HCT116 (cell line): Measurements from ENCODE around the gene ARHGEF12. TPM values are rescaled to one million over a fixed set of nuclear protein-coding genes. Genes with fewer than 3 reads are reported as not detected.

Experiments
- ATAC-seq: fragments of 200-7000 bp; cut with Tn5 transposase; 2 replicates; pipeline ENCODE4 v1.9.1; 2020; ENCODE audit warnings: mild to moderate bottlenecking, moderate library complexity
- BruUV-seq: library from RNA; stranded (reverse); fragments of 400-500 nt; replicated peaks from 2 replicates; lab custom pipeline; 2021; lab: Mats Ljungman, UMichigan
- CTCF ChIA-PET: fragments of 300-600 bp; sonication (Branson Sonifier 250); formaldehyde crosslinking; loops from one replicate; lab custom pipeline; 2021; ENCODE audit warnings: antibody characterized with exemption; lab: Charles Lee
- POLR2A ChIA-PET: fragments of 300-600, 350-600 bp; sonication (Branson Sonifier 250); formaldehyde crosslinking; loops from one replicate; lab custom pipeline; 2021; ENCODE audit warnings: antibody characterized with exemption; lab: Charles Lee
- RAD21 ChIA-PET, 2 experiments: fragments of 300-600 bp; sonication (Branson Sonifier 250); formaldehyde crosslinking; loops; one replicate each; lab custom pipeline; 2023; ENCODE audit warnings: low total read pairs in 2 of 2; ENCODE audit not compliant: uncharacterized antibody in 2 of 2, unreplicated experiment in 2 of 2, low non-redundant PET in 1 of 2; lab: Charles Lee
- DNase-seq: peaks from one replicate; pipeline ENCODE4 v3.0.0-alpha.2; 2010; ENCODE audit warnings: low read depth, low spot score
- H2AFZ ChIP-seq: fragments of 200-600 bp; shearing (Covaris generic), sonication (generic); 2 replicates; pipeline ENCODE4 v1.6.1; 2017; ENCODE audit warnings: low read depth, mixed run types, mixed read lengths, antibody characterized with exemption, low read length; ENCODE audit not compliant: poor library complexity, severe bottlenecking
- H3K27ac ChIP-seq: 2 replicates; pipeline ENCODE4 v1.5.1; 2012; ENCODE audit warnings: low read depth, low read length
- H3K27me3 ChIP-seq: fragments of 200-600 bp; sonication (generic); 2 replicates; pipeline ENCODE4 v1.6.1; 2016; ENCODE audit warnings: mixed run types, low read length, mixed read lengths; ENCODE audit not compliant: insufficient read depth
- H3K36me3 ChIP-seq, 2 experiments: fragments of 200-500 bp in 1 of 2; fragments of 200-600 bp in 1 of 2; sonication (Bioruptor generic) in 1 of 2; sonication (generic) in 1 of 2; 2 replicates each; pipeline versions ENCODE4 v1.5.1 to v1.6.1; 2014 to 2016; ENCODE audit warnings: low read length in 2 of 2, inconsistent platforms in 1 of 2, mixed read lengths in 1 of 2, mixed run types in 1 of 2; ENCODE audit not compliant: insufficient read depth in 2 of 2, control insufficient read depth in 1 of 2
- H3K4me1 ChIP-seq, 2 experiments: fragments of 200-600 bp in 1 of 2; sonication (generic) in 1 of 2; 2 replicates each; pipeline versions ENCODE4 v1.5.1 to v1.6.1; 2012 to 2017; ENCODE audit warnings: low read length in 2 of 2, inconsistent platforms in 1 of 2, mild to moderate bottlenecking in 1 of 2, mixed read lengths in 1 of 2, mixed run types in 1 of 2, moderate library complexity in 1 of 2; ENCODE audit not compliant: insufficient read depth in 2 of 2, control insufficient read depth in 1 of 2
- H3K4me2 ChIP-seq: fragments of 200-600 bp; sonication (generic); 2 replicates; pipeline ENCODE4 v1.6.1; 2017; ENCODE audit warnings: mixed run types, low read length, mixed read lengths
- H3K4me3 ChIP-seq, 2 experiments: fragments of 200-600 bp in 1 of 2; sonication (generic) in 1 of 2; replicated peaks in 1 of 2; 2 replicates each; pipeline ENCODE4 v1.5.1; 2011 to 2016; ENCODE audit warnings: low read length in 2 of 2, control low read depth in 1 of 2, low read depth in 1 of 2, mild to moderate bottlenecking in 1 of 2, mixed read lengths in 1 of 2, mixed run types in 1 of 2
- H3K79me2 ChIP-seq: fragments of 200-600 bp; sonication (generic); 2 replicates; pipeline ENCODE4 v1.6.1; 2017; ENCODE audit warnings: mild to moderate bottlenecking, mixed run types, low read length, moderate library complexity, mixed read lengths; ENCODE audit not compliant: insufficient read depth
- H3K9ac ChIP-seq: fragments of 200-600 bp; sonication (generic); 2 replicates; pipeline ENCODE4 v1.6.1; 2016; ENCODE audit warnings: low read length, mixed read lengths
- H3K9me2 ChIP-seq: fragments of 200-600 bp; sonication (generic), shearing (Covaris generic); 2 replicates; pipeline ENCODE4 v1.6.1; 2017; ENCODE audit warnings: mixed run types, mild to moderate bottlenecking, moderate library complexity; ENCODE audit not compliant: insufficient read depth
- H3K9me3 ChIP-seq, 2 experiments: fragments of 200-500 bp in 1 of 2; fragments of 200-600 bp in 1 of 2; sonication (Bioruptor generic) in 1 of 2; sonication (generic) in 1 of 2; 2 replicates each; pipeline ENCODE4 v1.6.1; 2014 to 2017; ENCODE audit warnings: low read length in 2 of 2, mixed read lengths in 2 of 2, inconsistent platforms in 1 of 2, low read depth in 1 of 2, mild to moderate bottlenecking in 1 of 2, mixed run types in 1 of 2, moderate library complexity in 1 of 2; ENCODE audit not compliant: control insufficient read depth in 1 of 2, insufficient read depth in 1 of 2
- H4K20me1 ChIP-seq: fragments of 200-600 bp; sonication (generic), shearing (Covaris generic); 2 replicates; pipeline ENCODE4 v1.6.1; 2017; ENCODE audit warnings: mixed run types, mild to moderate bottlenecking, moderate library complexity; ENCODE audit not compliant: insufficient read depth
- ATF3 ChIP-seq: IDR thresholded peaks from 2 replicates; pipeline ENCODE4 v1.6.1; 2012
- CBX3 ChIP-seq: IDR thresholded peaks from 2 replicates; pipeline ENCODE4 v1.6.1; 2012; ENCODE audit warnings: low read depth
- CEBPB ChIP-seq: IDR thresholded peaks from 2 replicates; pipeline ENCODE4 v1.6.1; 2012; ENCODE audit warnings: low read depth
- CTCF ChIP-seq, 3 experiments: fragments of 200-600 bp in 1 of 3; sonication (generic) in 1 of 3; IDR thresholded peaks in 2 of 3; conservative IDR thresholded peaks in 1 of 3; 2 replicates each; pipeline ENCODE4 v1.5.1; 2012 to 2017; ENCODE audit warnings: low read depth in 2 of 3, low read length in 2 of 3, antibody characterized with exemption in 1 of 3, borderline replicate concordance in 1 of 3, control low read depth in 1 of 3, mild to moderate bottlenecking in 1 of 3, mixed read lengths in 1 of 3, mixed run types in 1 of 3, moderate library complexity in 1 of 3; ENCODE audit not compliant: insufficient read depth in 1 of 3
- EGR1 ChIP-seq: IDR thresholded peaks from 2 replicates; pipeline ENCODE4 v1.6.1; 2012; ENCODE audit warnings: low read depth
- ELF1 ChIP-seq: IDR thresholded peaks from 2 replicates; pipeline ENCODE4 v1.6.1; 2012; ENCODE audit warnings: low read depth, borderline replicate concordance
- EZH2 ChIP-seq: fragments of 200-600 bp; sonication (generic); IDR thresholded peaks from 2 replicates; pipeline ENCODE4 v1.6.1; 2017; ENCODE audit warnings: antibody characterized with exemption, mixed run types
- EZH2phosphoT487 ChIP-seq: fragments of 200-600 bp; IDR thresholded peaks from 2 replicates; pipeline ENCODE4 v1.6.1; 2018; ENCODE audit warnings: antibody characterized with exemption, borderline replicate concordance
- JUND ChIP-seq: IDR thresholded peaks from 2 replicates; pipeline ENCODE4 v1.6.1; 2012
- POLR2AphosphoS5 ChIP-seq: IDR thresholded peaks from 2 replicates; pipeline ENCODE4 v1.6.1; 2011; ENCODE audit warnings: mild to moderate bottlenecking, low read depth, low read length, moderate library complexity
- SIN3A ChIP-seq: IDR thresholded peaks from 2 replicates; pipeline ENCODE4 v1.6.1; 2012; ENCODE audit warnings: low read depth
- SP1 ChIP-seq: IDR thresholded peaks from 2 replicates; pipeline ENCODE4 v1.6.1; 2012; ENCODE audit warnings: low read depth
- SRF ChIP-seq: IDR thresholded peaks from 2 replicates; pipeline ENCODE4 v1.6.1; 2012; ENCODE audit warnings: low read depth
- TCF7L2 ChIP-seq: IDR thresholded peaks from 2 replicates; pipeline ENCODE4 v1.7.0; 2011; ENCODE audit warnings: borderline replicate concordance, inconsistent platforms; ENCODE audit not compliant: insufficient read depth, insufficient read length; ENCODE audit errors: extremely low read depth
- YY1 ChIP-seq: IDR thresholded peaks from 2 replicates; pipeline ENCODE4 v1.6.1; 2011; ENCODE audit warnings: low read length, low read depth, moderate library complexity, mild to moderate bottlenecking; ENCODE audit not compliant: insufficient replicate concordance; ENCODE audit errors: extremely low read depth
- ZBTB33 ChIP-seq: IDR thresholded peaks from 2 replicates; pipeline ENCODE4 v1.6.1; 2011; ENCODE audit warnings: mild to moderate bottlenecking, low read length, moderate library complexity; ENCODE audit not compliant: insufficient replicate concordance; ENCODE audit errors: extremely low read depth
- ZNF274 ChIP-seq: fragments of 200-500 bp; sonication (Bioruptor generic); IDR thresholded peaks from 2 replicates; pipeline ENCODE4 v1.6.1; 2014; ENCODE audit warnings: mild to moderate bottlenecking, low read depth, low read length, inconsistent platforms
- intact Hi-C: fragments of 100-400 bp; cut with micrococcal nuclease; formaldehyde crosslinking; loops from 2 replicates; pipeline ENCODE4 v1.10.0; 2022
- total RNA-seq: library from RNA; stranded (reverse); gene quantifications from one replicate; pipeline ENCODE4 v1.2.1, GENCODE V29; 2021; ENCODE audit not compliant: unreplicated experiment

Gene ARHGEF12
- total RNA-seq, 1 experiment from 2014 or later, result 81.4 TPM

- no peak for TF ChIP-seq SIN3A
- no peak for TF ChIP-seq TCF7L2
- no peak for TF ChIP-seq ELF1
- TF ChIP-seq ZNF274, result no peak
- TF ChIP-seq EZH2phosphoT487, result no peak
- TF ChIP-seq CEBPB, result no peak
- TF ChIP-seq SP1, result no peak
Measured at GRCh38 chr11:120471131-120471530, 134.9 kb downstream of the ARHGEF12 start (continued).

GRCh38 chr11:120471994-120472393, 135.8 kb downstream of the ARHGEF12 start:
- Histone ChIP-seq H3K4me3 (no peak overlapping the region), H2AFZ (no peak overlapping the region), H3K9me2 (no peaks in the 10 kb centered on the region), H3K4me2 (no peak overlapping the region), H3K36me3 (peaks cover 16 to 20% of the 10 kb centered on the region in 2 experiments), H3K9ac (no peak overlapping the region), H4K20me1 (no peaks in the 10 kb centered on the region), H3K79me2 (no peaks in the 10 kb centered on the region), H3K4me1 (no peaks in the 10 kb centered on the region), H3K9me3 (no peaks in the 10 kb centered on the region), H3K27me3 (no peaks in the 10 kb centered on the region), H3K27ac (no peak overlapping the region)
- ChIA-PET RAD21 (no interaction called here), CTCF (no interaction called here), POLR2A (no interaction called here)
- BruUV-seq, result no TSS peak
- TF ChIP-seq ATF3 (no peak), SRF (no peak), ZBTB33 (no peak), CBX3 (no peak), EGR1 (no peak), JUND (no peak), CTCF (IDR thresholded peaks at IDR 0.05 in 2 of 3, conservative IDR thresholded peaks at IDR 0.05 in 1 of 3; ENCODE audit: borderline replicate concordance in 1 of 3, insufficient read depth in 1 of 3, low read depth in 2 of 3, low read length in 2 of 3) (no peak), SP1 (no peak), YY1 (no peak), EZH2 (no peak), POLR2AphosphoS5 (no peak)
- ATAC-seq (no peak), DNase-seq (no peak)
- intact Hi-C loops, result no loop called here
